GM23248 (cell line): ENCODE measurements around the gene IL19. TPM values are rescaled to one million over a fixed set of nuclear protein-coding genes. Genes with fewer than 3 reads are reported as not detected.

ENCODE experiments used
- DNase-seq: peaks from one replicate; pipeline ENCODE4 v3.0.0-alpha.2; 2015
- H2AFZ ChIP-seq: fragments of 200-600 bp; sonication (generic); 2 replicates; pipeline ENCODE4 v1.6.1; 2016; ENCODE audit warnings: antibody characterized with exemption
- H3F3A ChIP-seq: fragments of 200-600 bp; sonication (generic); 2 replicates; pipeline ENCODE4 v1.6.1; 2016; ENCODE audit warnings: mild to moderate bottlenecking, antibody characterized with exemption, mixed run types; ENCODE audit not compliant: insufficient read depth
- H3K27ac ChIP-seq: fragments of 200-600 bp; sonication (generic); 2 replicates; pipeline ENCODE4 v1.5.1; 2016; ENCODE audit warnings: mild to moderate bottlenecking
- H3K27me3 ChIP-seq: fragments of 200-600 bp; sonication (generic); replicated peaks from 2 replicates; pipeline ENCODE4 v1.6.1; 2016; ENCODE audit warnings: mild to moderate bottlenecking; ENCODE audit not compliant: insufficient read depth
- H3K36me3 ChIP-seq: fragments of 200-600 bp; sonication (generic); 2 replicates; pipeline ENCODE4 v1.6.1; 2016; ENCODE audit warnings: low read depth, mild to moderate bottlenecking
- H3K4me1 ChIP-seq: fragments of 200-600 bp; sonication (generic); 2 replicates; pipeline ENCODE4 v1.6.1; 2016; ENCODE audit warnings: mild to moderate bottlenecking; ENCODE audit not compliant: insufficient read depth
- H3K4me2 ChIP-seq: fragments of 200-600 bp; sonication (generic); one replicate; pipeline ENCODE4 v1.6.1; 2016; ENCODE audit warnings: mild to moderate bottlenecking; ENCODE audit not compliant: unreplicated experiment
- H3K4me3 ChIP-seq: fragments of 200-600 bp; sonication (generic); 2 replicates; pipeline ENCODE4 v1.5.1; 2016; ENCODE audit warnings: mild to moderate bottlenecking
- H3K79me2 ChIP-seq: fragments of 200-600 bp; sonication (generic); 2 replicates; pipeline ENCODE4 v1.6.1; 2016; ENCODE audit warnings: mild to moderate bottlenecking; ENCODE audit not compliant: insufficient read depth
- H3K9ac ChIP-seq: fragments of 200-600 bp; sonication (generic); 2 replicates; pipeline ENCODE4 v1.6.1; 2016; ENCODE audit warnings: mild to moderate bottlenecking
- H3K9me2 ChIP-seq: fragments of 200-600 bp; sonication (generic); 2 replicates; pipeline ENCODE4 v1.6.1; 2016; ENCODE audit warnings: mixed run types, mild to moderate bottlenecking, moderate library complexity; ENCODE audit not compliant: insufficient read depth
- H3K9me3 ChIP-seq: fragments of 200-600 bp; sonication (generic); one replicate; pipeline ENCODE4 v1.6.1; 2017; ENCODE audit warnings: low read depth
- H4K20me1 ChIP-seq: fragments of 200-600 bp; sonication (generic); 2 replicates; pipeline ENCODE4 v1.6.0; 2016; ENCODE audit not compliant: insufficient read depth
- EZH2 ChIP-seq: fragments of 200-600 bp; sonication (generic); IDR thresholded peaks from 2 replicates; pipeline ENCODE4 v1.6.1; 2018; ENCODE audit warnings: antibody characterized with exemption, mild to moderate bottlenecking; ENCODE audit not compliant: insufficient read depth, poor library complexity, severe bottlenecking
- EZH2phosphoT487 ChIP-seq: fragments of 200-600 bp; sonication (generic); IDR thresholded peaks from 2 replicates; pipeline ENCODE4 v1.6.1; 2018; ENCODE audit warnings: antibody characterized with exemption, moderate library complexity, mild to moderate bottlenecking, low read depth; ENCODE audit not compliant: insufficient read depth
- WGBS, 2 experiments: methylation state at CpG; one replicate each; pipeline ENCODE4 v1.1.6; 2015 to 2017; ENCODE audit warnings: low lambda C conversion rate in 2 of 2, low coverage in 1 of 2; ENCODE audit errors: missing lambda C conversion rate in 2 of 2; 5-methylcytosine and 5-hydroxymethylcytosine counted together
- in situ Hi-C: fragments of 300-500 bp; cut with MboI; formaldehyde crosslinking; loops from 2 replicates; pipeline ENCODE4 v1.15.0; 2020
- polyA plus RNA-seq: library from polyadenylated mRNA; unstranded; fragments of >200 nt; fragmentation: Nextera tagmentation; extraction: Ambion mirVana; gene quantifications from 2 replicates; pipeline ENCODE4 v1.2.1, GENCODE V29; 2016
- total RNA-seq: library from RNA; depleted of rRNA; stranded (reverse); fragments of >200 nt; shearing (Covaris generic); gene quantifications from 2 replicates; pipeline ENCODE4 v1.2.3, GENCODE V29; 2014; rRNA removed

The IL19 gene, protein sequence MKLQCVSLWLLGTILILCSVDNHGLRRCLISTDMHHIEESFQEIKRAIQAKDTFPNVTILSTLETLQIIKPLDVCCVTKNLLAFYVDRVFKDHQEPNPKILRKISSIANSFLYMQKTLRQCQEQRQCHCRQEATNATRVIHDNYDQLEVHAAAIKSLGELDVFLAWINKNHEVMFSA
- total RNA-seq (not detected in 2 replicates), polyA plus RNA-seq (not detected in 2 replicates)

DNA sequence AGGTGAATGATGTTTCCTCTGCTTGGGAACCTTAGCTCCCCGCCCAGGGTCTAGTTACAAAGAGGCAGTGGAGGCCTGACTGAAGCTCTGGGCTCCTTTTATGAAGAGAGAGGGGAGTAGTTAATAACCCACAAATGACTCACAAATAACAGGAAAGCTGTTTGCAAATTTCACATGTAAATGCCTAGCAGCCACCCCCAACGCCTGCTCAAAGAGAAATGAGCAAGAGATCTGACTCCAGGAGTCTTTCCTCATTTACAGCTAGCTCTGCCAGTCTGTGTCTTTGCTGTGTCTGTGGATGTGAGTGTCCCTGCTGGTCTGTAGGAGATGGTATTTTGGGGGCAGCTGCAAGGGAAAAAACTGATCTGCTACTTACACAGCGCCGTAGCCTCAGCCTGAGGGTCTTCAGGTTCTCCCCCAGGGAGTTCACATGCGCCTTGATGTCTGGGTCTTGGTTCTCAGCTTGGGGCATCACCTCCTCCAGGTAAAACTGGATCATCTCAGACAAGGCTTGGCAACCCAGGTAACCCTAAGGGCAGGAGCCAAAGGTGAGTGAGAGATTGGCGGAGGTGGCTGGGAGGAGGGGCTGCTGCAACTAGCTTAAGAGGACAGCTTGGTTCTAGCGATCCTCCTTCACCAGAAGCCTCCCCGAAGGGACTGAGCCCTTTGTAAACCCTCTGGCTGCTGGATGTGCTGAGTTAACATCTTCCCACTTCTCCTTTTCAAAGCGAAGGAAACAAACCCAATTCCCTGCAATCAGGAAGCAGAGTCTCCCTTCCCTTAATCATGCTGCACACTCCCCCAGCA lies at the start of gene IL19:
TSS of gene IL19 (plus strand) at position 243 of the 807 bp plus-strand sequence. CDS start 65,890 bp downstream, outside the sequence.
- Histone ChIP-seq H3K4me2 (no peak within 1 kb of the TSS), H3K9me2 (no peaks in the 10 kb centered on the region)

DNA sequence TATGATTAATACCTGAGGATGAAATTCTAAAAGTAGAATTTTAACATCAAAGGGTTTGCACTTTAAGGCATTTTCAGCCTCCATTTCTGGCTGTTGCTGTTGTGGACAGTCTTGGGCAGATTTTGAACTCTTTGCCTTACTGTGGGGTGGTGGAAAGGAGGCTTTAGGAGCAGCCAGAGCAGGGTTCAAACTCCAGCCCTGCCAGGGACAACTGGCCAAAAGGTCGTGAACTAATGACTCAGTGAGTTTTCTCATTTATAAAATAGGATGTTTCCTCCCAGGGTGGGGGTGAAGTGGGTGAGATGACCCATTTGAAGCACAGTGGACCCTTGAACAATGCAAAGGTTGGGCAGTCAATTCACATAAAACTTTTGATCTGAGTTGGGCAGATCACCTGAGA lies 49.1 kb upstream of the IL19 start:
- no peak for DNase-seq
- no peaks in the 10 kb centered on the region for H3K9me3 ChIP-seq
- H3K9me2 ChIP-seq: no peaks in the 10 kb centered on the region
- no peak overlapping the region for H3K9ac ChIP-seq
- WGBS, 2 experiments: 95 to 100% methylated on average over 1 of the region's 1 CpG
- no peak overlapping the region for H2AFZ ChIP-seq
- TF ChIP-seq EZH2 (no peak), EZH2phosphoT487 (no peak)
- 0 out of 2 replicates have a peak, but pooled peaks cover 3% of the 10 kb centered on the region for H3K36me3 ChIP-seq
- H4K20me1 ChIP-seq: peaks cover 15% of the 10 kb centered on the region
- peaks cover 55% of the 10 kb centered on the region for H3K4me1 ChIP-seq
- H3F3A ChIP-seq: peaks cover 39% of the 10 kb centered on the region
- in situ Hi-C loops: no loop called here
- H3K4me2 ChIP-seq: no peak overlapping the region
- peaks cover 98% of the 10 kb centered on the region for H3K79me2 ChIP-seq
- H3K27ac ChIP-seq: no peak overlapping the region
- H3K27me3 ChIP-seq: no peaks in the 10 kb centered on the region
- H3K4me3 ChIP-seq: no peak overlapping the region

More for the DNA sequence above, at the start of gene IL19:
- Histone ChIP-seq H2AFZ (no peak within 1 kb of the TSS), H3K27ac (no peak within 1 kb of the TSS), H3F3A (no peaks in the 10 kb centered on the region), H3K4me3 (no peak within 1 kb of the TSS), H3K4me1 (0 out of 2 replicates have a peak, but pooled peaks cover 17% of the 10 kb centered on the region), H3K27me3 (no peaks in the 10 kb centered on the region), H3K79me2 (no peaks in the 10 kb centered on the region), H4K20me1 (no peaks in the 10 kb centered on the region), H3K36me3 (no peaks in the 10 kb centered on the region), H3K9ac (no peak within 1 kb of the TSS), H3K9me3 (no peaks in the 10 kb centered on the region)
- TF ChIP-seq EZH2 (no peak), EZH2phosphoT487 (no peak)
- DNase-seq: peak; percentile 72
- in situ Hi-C loops: no loop called here
- WGBS, 2 experiments: 76 to 77% methylated on average over 9 of the region's 9 CpGs

DNA sequence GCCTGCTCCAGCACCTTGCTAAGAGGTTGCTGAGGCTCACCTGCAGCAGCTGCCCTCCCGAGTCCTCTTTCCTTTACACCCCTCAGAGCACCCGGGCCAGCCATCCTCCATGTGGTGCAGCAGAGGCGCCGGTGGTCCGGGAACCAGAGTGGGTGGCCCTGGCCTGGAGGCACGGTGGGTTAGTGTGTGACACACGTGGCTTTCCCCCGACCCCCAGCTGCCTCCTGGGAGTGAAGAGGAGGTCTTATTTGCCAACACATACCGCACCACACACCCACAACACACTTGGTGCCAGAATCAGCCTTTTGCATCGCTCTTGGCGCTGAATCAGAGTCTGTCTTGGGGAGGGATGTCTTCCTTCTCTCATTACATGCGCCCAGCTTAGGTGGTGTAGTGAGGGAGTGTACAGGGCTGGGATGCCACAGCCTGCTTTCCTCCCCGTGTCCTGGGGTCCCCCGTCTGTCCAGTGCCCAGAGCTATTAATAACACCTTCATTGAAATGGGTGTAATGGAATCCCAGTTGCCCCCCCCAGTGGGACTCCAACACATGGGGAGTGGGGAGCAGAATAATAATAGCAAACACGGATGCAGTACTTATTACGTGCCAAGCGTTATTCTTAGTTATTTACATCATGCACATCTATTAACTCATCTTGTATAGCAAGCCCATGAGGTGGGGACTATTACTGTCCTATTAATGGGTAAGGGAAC lies 47.7 kb upstream of the IL19 start:
- Histone ChIP-seq H4K20me1 (peaks cover 26% of the 10 kb centered on the region), H2AFZ (no peak overlapping the region), H3K4me1 (peaks cover 43% of the 10 kb centered on the region), H3F3A (peaks cover 29% of the 10 kb centered on the region), H3K27ac (peak overlapping the region; percentile 94), H3K36me3 (0 out of 2 replicates have a peak, but pooled peaks cover 2% of the 10 kb centered on the region), H3K4me3 (no peak overlapping the region; the same call in 1 of the 2 replicates), H3K27me3 (no peaks in the 10 kb centered on the region), H3K9ac (peak overlapping the region; percentile 72), H3K4me2 (peak overlapping the region; percentile 74), H3K9me3 (no peaks in the 10 kb centered on the region), H3K79me2 (peaks cover 98% of the 10 kb centered on the region), H3K9me2 (no peaks in the 10 kb centered on the region)
- DNase-seq: peak; percentile 46
- WGBS, 2 experiments: 76 to 80% methylated on average over 17 of the region's 17 CpGs
- in situ Hi-C loops: no loop called here
- TF ChIP-seq EZH2 (no peak), EZH2phosphoT487 (no peak)

DNA sequence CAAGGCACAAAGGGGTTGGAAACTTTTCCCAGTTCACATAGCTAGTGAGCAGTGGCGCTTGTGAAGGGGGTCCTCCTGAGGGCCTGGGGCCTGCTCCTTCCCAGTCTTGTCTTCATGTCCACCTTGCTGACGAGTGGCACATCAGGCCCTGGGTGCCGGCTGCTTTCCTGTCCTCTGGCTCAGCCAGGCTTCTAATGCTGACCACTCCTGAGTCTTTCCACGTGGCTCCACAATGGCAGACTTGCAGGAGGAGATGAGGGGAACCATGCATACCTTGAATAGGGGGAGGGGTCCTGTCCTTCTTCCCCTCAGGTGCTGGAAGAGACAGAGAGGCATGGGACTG lies 47.1 kb upstream of the IL19 start:
- Histone ChIP-seq H4K20me1 (peaks cover 26% of the 10 kb centered on the region), H3K4me1 (peaks cover 42% of the 10 kb centered on the region), H3K36me3 (no peaks in the 10 kb centered on the region), H3K79me2 (peaks cover 98% of the 10 kb centered on the region), H3K9ac (peak overlapping the region; percentile 72), H2AFZ (no peak overlapping the region), H3K27ac (peak overlapping the region; percentile 94), H3K9me2 (no peaks in the 10 kb centered on the region), H3K4me3 (peak overlapping the region; percentile 37; the same call in 1 of the 2 replicates), H3K27me3 (no peaks in the 10 kb centered on the region), H3K4me2 (peak overlapping the region; percentile 74), H3K9me3 (no peaks in the 10 kb centered on the region), H3F3A (peaks cover 28% of the 10 kb centered on the region)
- in situ Hi-C loops: no loop called here
- TF ChIP-seq EZH2 (no peak), EZH2phosphoT487 (no peak)
- DNase-seq: no peak
- 65 to 74% methylated on average over 4 of the region's 4 CpGs for WGBS, 2 experiments
